ENCODE measurements around the gene TMED4.

The TMED4 gene

GRCh38 chr7:44581879-44582603, at the start of gene TMED4:
TMED4 (minus strand) TSS chr7:44582231; CDS start chr7:44582206, 25 bp downstream.
- DNase-seq, result peak; percentile 98 to 100 (median 99)

GRCh38 chr7:44631458-44632115, 49.6 kb upstream of the TMED4 start:
- DNase-seq, result no peak

GRCh38 chr7:44630792-44631457, 48.9 kb upstream of the TMED4 start:
- no peak for DNase-seq

DNA sequence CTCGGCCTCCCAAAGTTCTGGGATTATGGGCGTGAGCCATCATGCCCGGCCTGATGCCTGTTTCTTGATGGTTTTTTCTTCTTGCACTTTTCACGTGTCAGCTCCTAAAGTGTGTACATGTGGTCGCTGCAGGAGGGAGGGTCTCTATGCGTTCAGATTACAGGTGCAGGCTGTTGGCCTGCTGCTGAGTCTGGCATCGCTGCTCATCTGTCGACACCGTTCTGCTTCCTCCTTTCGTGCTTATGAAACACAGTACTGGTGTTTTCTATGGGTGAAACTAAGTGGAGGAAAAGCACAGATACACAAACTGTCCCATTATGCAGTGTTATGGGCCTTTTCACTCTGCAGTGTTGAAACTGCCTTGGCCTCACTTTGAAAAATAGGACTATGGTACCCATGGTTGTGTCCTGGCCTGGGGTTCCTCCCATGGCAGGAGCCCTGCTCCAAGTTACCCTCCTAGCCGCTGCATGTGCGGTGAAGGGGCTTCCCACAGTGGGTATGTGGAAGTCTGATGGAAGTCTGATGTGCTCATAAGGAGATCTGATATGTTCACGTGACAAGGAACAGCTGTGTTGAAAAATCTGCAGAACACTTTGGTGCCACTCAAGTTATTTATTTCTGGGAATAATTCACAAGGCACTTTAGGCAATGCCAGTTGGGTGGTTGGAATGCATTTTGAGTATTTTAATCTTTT, 47.9 kb upstream of the TMED4 start:
- no peak for DNase-seq

- DNase-seq, result no peak
These were observed 44.6 kb upstream of the TMED4 start for GRCh38 chr7:44626620-44627019.

DNA sequence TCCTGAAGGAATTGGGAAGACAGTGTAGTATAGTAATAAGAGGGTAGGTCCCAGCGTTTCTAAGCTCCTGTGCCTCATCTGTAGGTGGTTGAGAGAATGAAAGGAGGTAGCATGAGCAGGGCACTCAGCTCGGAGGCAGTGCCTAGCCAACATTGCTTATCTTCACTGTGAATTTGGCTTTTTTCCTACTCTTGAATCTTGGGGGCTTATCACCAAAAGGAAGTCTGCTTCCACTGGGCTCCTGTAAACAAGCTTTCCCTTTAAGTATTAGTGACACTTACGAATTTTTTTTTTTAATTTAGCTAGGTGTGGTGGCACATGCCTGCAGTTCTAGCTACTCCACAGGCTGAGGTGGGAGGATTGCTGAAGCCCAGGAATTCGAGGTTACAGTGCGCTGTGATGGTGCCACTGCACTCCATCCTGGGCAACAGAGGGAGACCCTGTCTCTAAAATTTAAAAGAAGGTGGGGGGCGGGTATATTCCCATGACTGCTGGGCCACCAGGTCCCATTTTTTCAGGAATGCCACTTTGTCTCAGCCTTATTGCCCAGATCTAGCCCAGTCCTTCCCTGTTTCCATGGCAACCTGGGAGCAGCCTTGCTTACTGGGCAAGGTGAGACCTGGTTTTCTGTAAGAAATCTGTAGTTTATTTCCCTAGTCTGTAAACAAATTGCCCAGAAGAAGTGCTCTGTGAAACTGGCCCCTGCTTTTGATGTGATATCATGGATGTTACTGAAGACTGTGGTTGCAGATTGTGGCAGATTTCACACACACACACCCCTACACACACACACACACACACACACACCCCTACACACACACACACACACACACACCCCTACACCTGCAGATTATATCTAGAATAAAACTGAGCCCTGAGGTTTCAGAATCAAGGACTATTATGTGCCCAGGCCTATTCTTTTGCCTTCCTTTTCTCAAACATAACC, 43.8 kb upstream of the TMED4 start:
- DNase-seq, result no peak

- no peak for DNase-seq
These were observed 42.3 kb upstream of the TMED4 start for GRCh38 chr7:44624318-44624717.

DNA sequence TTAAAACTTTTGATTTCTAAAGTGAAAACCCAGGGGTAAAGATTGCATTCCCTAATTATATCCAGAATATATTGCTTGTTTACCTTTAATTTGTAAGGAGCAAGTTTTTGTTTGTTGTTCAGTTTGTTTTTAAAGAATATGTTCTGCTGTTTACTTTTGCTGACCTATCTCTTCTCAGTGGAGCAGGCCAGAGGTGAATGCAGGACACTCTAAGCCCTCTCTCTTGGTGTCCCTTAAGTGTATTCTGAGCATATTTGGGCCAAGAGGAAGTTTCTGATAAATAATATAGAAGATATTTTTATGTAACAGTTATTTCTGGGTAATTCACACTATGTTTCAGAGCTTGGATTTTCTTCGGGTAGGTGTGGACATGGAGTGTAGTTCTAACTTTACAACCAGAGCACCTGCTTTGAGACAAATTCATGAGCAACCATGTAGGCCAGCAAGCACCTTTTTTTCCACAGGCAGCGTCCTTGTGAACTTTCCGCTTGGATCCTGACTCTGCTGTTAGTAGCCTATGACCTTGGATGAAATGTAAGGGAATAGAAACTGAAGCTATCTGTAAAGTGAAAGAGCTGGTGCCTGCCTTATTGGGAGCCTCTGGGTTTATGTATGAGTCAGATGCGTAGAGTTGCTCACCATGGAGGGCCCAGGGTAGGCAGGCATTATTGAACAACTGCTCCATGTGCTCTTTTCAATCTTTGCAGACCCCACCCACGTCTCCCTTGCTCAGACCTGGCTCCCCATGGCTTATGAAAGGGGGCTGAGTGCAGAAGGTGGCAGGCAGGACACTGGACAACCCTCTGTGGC, 40.5 kb upstream of the TMED4 start:
- DNase-seq, result no peak

DNA sequence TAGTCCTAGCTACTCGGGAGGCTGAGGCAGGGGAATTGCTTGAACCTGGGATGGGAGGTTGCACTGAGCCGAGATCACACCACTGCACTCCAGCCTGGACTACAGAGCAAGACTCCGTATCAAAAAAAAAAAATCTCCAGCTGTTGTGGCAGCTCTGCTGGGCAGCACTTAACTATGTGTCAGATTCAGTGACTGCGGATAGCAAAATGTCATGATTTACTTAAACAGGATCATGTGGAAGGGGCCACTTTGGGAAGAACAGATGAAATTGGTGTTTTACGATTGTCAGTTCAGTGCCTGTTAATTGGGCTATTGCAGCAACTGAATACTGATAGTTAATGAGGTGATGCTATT, 39.7 kb upstream of the TMED4 start:
- no peak for DNase-seq

DNA sequence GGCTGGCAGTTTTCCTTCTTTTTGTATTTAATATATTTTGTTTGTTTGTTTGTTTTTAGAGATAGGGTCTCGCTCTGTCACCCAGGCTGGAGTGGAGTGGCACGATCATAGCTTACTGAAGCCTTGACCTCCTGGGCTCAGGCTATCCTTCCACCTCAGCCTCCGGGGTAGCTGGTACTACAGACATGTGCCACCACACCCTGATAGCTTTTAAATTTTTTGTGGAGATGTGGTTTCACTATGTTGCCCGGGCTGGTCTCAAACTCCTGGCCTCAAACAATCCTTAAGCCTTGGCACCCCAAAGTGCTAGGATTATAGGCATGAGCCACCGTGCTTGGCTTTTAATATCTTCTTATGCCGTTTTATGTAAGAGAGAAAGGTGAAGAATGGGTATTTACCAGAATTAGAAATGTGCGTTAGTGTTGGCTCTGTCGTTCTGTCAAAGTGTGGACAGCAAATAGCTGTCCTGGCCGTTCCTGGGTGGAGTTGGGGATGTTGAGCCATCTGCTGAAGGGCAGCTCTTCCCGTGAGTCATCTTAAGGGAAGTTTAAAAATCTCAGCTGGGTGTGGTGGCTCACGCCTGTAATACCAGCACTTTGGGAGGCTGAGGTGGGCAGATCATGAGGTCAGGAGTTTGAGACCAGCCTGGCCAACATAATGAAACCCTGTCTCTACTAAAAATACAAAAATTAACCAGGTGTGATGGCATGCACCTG, 39.2 kb upstream of the TMED4 start:
- no peak for DNase-seq

DNA sequence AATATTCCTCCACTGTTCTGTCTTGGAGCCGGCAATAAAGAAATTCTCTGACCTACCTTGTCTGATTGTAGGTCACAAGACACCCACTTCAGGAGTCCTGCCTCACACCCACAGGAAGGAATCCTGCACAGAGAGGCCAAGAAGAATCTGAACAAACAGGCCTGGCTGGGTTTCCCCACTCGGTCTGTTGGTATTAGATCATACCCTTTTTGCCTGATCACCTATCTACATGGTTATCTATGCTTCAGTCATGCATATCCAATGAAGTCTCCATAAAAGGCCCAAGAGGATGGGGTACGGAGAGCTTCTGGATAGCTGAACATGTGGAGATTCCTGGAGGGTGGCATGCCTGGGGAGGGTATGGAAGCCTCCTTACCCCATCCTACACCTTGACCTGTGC, 36.7 kb upstream of the TMED4 start:
- DNase-seq, result no peak

DNA sequence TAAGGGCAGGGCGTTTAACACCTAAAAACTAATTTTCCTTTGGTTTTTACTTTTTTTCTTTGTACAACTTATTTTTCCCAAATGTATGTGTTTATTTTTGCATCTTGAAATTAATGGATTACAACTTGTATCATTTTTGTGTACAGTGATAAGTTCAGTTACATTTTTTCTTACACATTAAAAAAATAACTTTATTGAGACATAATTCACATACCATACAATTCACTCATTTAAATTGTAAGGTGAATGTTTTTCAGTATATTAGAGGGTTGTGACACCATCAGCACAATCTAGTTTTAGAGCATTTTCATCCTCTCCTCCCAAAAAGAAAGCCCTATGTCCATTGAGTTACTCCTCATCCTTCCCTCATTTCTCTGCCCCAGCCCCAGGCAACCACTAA, 36.0 kb upstream of the TMED4 start:
- DNase-seq, result no peak

DNA sequence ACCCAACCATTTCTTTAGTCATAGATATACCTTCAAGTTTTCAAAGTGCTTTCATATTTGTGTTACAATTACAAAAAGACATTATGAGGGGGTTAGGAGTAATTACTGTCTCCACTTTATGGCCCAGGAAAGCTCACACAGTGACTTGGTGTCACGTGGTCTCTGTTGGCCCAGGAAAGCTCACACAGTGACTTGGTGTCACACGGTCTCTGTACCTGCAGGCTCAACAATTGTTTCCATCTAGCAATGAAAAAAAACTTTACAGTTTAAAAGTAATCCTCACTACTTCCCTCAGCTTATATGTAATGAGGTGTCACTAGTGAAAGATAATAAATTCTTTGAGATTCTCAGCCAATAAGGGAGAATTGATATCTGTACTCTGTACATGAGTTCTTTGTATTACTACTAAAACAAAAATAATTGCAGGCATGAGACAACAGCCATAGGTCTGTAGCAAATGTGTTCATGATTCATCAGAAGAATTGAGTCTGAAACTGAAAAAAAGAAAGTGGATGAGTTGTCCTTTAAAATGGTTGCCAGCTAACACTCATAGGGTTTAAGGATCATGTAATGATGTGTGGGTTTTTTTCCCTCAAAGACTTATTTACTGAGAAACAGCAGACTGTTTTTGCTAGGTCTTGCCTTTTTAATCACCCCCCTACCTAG, 35.3 kb upstream of the TMED4 start:
- no peak for DNase-seq

DNA sequence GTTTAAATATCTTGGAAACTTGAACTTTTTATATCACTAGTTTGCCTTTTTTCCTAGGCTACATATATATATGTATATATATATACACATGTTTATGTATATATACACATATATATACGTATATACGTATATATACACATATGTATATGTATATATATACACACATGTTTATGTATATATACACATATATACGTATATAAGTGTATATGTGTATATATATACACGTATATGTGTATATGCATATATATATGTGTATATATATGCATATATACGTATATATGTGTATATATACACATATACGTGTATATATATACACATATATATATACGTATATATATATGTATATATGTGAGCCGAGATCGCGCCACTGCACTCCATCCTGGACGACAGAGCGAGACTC, 34.5 kb upstream of the TMED4 start:
- no peak for DNase-seq

- no peak for DNase-seq
These were observed 33.8 kb upstream of the TMED4 start for GRCh38 chr7:44615793-44616192.

DNA sequence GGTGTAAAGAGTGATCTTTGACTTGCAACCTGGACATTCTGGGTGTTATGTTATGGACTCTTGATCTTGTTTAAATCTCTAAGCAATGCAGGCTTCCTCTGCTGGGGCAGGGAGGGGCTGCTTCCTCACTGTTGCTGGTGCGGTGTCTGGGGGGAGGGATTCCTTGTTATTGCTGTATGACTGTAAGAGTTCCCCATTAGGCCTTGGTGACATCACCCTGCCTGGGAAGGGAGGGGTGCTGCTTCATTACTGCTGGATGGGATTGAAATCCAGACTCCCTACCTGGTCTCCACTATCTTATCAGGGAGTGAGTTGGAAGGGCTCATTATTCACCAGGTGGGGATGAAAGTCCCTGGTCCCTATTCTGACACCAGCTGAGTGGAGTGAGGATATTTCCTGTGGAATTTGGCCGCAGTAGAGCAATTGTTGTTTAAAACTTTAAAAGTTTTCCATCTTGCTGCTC, 33.1 kb upstream of the TMED4 start:
- no peak for DNase-seq

DNA sequence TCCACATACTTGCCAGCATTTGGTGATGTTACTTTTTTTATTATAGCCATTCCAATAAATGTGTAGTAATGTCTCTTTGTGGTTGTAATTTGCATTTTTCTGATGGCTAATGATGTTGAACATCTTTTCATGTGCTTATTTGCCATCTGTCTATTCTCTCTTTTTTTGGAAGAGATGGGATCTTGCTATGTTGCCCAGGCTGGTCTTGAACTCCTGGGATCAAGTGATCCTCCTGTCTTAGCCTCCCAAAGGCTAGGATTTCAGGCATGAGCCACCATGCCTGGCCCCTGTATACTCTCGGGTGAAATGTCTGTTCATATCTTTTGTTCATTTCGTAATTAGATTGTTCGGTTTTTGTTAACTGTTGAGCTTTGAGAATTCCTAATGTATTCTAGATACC, 27.8 kb upstream of the TMED4 start:
- no peak for DNase-seq

DNA sequence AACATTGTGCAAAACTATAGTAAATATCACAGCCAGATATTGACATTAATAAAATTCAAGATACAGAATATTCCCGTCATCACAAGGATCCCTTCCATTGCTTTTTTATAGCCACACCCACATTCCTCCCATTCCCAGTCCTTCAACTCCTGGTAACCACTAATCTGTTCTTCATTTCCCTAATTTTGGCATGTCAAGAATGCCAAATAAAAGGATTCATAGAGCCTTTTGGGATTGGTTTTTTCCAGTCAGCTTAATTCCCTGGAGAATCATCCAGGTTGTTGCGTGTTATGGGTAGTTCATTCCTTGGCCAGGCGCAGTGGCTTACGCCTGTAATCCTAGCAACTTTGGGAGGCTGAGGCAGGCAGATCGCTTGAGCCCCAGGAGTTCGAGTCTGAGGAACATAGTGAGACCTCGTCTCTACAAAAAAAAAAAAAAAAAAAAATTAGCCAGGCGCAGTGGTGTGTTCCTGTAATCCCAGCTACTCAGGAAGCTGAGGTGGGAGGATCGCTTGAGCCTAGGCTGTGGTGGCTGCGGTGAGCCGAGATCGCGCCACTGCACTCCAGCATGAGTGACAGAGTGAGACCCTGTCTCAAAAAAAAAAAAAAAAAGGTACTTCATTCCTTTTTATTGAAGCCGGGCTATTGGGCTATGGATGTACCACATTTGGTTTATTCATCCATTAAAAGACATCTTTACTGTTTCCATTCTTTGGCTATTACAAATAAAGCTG, 27.1 kb upstream of the TMED4 start:
- DNase-seq, result no peak
